Stimulated activated CD8-positive, alpha-beta memory T cell treated with anti-CD3 and anti-CD28 coated beads, Interleukin-15, amount 100 ng/mL, for 1 hour (primary cell): Measurements from ENCODE around the gene LPAR2.

Experiments used
- DNase-seq: peaks from one replicate; pipeline ENCODE4 v3.0.0-alpha.2; 2020; ENCODE audit warnings: low read depth

Gene LPAR2

DNA sequence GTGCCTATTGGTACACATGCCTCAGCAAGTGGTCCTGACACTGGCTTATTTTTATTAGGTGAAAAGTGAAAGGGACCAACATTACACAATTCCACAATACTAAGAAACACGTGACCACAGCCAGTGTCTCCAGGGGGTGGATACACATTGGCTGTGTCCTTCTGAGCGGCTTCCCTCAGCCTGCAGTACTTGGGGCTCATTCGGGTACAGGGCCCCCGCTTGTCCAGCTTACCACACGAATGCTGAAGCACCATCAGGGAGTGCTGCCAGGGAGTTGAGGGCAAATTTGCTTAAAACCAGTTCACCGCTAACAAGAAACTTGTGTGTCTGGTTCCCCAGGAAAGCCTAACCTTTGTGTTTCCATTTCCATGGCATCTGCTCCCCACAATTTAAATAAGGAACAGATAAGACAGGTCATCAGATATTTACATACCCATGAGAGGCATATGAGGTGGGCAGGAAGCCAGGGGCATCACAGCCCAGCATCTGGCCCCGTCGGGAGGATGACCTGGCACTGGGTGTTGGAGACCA, 32.8 kb downstream of the LPAR2 start:
- no peak for DNase-seq

DNA sequence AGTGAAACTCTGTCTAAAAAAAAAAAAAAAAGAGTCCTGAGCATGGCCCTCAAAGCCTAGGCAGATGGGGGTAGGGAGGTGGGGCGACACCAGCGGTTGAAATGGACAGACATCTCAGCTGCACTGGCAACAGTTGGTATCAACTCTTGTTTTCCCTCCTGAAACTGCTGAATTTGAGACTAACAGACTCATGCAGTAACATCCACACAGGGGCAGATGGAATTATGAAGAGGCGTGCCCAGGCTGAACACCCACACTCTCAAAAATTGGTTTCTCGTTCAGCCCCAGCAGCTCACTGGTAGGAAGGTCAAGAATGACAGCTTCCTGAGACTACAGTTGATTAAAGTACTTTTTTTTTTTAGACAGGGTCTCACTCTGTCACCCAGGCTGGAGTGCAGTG, 33.6 kb downstream of the LPAR2 start:
- DNase-seq = no peak

DNA sequence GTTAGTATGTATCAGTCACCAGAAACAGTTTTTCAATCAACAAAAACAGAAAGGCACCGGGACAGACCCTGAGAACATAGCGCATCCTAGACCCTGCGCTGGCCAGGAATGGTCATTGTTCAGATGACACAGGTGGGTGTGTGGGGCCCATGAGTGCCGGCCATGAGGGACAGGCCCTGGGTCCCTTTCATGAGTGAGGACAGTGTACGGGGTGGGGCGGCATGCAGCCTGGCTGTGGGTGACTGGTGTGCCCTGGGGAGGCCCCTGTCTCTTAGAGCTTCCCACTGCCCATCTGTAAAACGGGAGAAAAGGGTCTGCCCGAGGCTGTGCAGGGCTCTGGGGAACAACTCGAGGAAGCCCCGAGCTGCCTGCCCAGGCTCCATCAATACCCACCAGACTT, 35.3 kb downstream of the LPAR2 start:
- DNase-seq = no peak

DNA sequence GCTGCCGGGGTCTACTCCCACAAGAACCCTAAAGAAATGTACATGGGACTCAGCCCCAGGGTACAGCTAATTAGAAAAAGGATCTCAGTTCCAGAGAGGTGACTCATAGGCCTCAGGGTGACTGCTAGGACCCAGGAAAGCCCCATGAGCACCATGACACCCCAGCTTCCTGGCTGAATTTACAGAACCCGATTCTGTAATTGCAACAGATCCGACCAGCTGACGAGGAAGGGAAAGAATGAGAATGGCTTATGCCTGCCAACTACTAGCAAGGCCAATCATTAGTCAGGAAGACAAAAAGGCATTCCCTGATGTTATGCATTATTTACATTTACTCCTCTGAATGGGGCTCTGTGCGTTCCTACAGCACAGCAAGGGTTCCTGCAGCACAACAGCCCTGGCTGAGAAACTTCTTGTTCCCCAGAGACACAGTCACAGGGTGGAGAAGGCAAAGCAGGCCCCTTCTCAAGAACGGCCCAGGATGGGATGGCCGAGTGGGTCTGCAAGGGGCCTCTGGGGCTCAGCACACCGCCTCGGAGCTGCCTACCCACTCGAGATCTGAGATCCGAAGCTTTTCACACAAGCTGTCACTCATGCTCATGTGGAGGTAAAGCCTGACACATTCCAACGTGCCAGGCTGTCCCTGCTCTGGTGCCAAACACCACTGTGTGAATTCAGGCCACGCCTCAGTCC, 36.7 kb downstream of the LPAR2 start:
- no peak for DNase-seq

DNA sequence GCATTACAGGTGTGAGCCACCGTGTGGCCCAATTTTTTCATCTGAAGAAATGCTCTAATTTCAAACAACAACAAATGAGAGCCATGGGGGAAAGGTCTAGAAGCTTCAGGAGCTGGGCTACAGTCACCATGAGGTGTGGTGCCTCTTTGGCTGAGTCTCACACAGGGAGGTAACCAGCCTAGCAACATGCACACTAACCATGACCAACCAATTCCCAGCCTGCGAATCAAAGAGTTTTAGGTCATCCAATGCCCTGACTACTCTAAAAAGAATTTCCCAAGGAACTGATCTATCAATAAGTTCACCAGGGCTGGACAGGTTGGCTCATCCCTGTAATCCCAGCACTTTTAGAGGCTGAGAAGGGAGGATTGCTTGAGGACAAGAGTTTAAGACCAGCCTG, 39.5 kb downstream of the LPAR2 start:
- no peak for DNase-seq

DNA sequence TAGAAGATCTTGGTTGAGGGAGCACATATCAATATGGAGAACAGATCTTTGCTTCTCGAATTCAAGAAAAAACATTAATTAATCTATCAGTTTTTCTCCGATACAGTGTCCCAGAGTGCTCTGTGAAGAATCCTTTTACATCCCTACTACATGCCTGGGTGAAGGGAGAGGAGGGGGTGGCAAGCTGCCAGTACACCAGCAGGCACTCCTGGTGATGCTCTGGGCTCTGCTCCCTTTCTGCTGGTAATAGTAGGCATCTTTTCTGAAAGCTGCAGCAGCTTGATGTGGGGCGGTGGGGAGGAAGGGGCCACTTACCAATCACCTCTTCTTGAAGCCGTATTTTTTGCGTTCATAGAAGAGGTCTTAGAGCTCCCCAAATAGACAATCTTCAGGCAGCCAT, 40.2 kb downstream of the LPAR2 start:
- DNase-seq = no peak

DNA sequence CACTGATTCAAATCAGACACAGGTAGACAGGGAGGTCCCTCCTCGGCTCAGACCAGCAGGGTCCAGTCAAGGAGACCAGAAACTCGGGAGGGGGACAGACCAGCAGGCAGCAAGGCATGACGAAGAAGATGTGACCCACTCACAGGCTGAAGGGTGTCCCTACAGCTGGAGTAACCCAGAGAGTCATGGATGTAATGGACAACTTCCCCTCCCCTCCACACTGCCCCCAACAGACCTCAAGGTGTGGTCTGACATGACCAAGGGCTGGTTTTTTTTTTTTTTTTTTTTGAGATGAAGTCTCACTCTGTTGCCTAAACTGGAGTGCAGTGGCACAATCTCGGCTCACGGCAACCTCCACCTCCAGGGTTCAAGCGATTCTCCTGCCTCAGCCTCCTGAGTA, 43.7 kb downstream of the LPAR2 start:
- DNase-seq = no peak

DNA sequence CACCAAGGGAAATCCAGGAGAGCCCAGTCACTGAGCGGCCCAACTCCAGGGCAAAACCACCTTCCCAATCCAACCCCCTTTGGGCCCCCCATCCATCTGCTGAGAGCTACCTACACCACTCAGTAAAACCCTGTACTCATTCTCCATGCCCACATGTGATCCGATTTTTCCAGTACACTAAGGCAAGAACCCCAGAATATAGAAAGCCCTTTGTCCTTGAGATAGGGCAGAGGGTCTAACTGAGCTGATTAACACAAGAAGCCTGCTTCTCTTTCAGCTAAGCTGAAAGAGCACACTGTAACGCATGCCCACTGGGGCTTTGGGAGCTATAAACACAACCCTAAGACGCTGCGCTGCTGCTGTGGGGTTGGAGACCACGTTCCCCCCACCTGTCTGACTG, 45.5 kb downstream of the LPAR2 start:
- no peak for DNase-seq

DNA sequence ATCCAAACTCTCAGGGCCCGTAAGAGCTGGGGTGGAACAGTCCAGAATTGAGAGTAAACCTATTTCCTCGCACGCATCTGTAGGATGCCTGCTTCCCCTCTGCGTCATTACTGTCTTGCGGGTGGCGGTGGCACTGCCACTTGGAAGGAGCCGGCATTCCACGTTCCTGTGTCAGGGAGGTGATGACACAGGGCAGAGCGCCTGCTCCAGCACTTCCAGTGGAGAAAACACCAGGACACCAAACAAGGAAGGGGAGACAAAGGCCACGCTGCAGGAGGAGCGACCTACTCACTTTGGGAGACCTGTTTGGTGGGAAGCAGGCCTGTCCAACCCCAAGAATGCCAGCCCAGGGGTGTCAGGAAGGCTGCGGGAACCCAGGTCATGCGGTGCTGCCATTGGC, 46.6 kb downstream of the LPAR2 start:
- DNase-seq = no peak

DNA sequence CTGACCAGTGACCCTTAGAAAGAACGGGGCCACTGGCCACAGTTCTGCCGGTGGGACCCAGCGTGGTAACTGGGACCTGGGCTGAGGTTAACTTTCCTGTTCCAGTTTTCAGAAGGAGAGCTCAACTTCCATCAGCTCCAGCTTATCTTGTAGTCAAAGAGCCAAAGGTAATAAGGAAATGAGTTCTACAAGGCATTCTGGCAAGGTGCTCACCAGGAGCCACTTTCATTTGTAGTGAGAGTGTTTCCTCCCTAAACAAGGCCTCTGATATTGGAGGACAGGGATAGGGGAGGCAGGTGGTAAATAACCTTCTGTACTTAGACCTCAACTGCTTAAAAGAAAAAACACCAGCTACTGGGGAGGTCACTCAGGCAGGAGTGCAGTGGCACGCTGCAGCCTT, 47.6 kb downstream of the LPAR2 start:
- no peak for DNase-seq

DNA sequence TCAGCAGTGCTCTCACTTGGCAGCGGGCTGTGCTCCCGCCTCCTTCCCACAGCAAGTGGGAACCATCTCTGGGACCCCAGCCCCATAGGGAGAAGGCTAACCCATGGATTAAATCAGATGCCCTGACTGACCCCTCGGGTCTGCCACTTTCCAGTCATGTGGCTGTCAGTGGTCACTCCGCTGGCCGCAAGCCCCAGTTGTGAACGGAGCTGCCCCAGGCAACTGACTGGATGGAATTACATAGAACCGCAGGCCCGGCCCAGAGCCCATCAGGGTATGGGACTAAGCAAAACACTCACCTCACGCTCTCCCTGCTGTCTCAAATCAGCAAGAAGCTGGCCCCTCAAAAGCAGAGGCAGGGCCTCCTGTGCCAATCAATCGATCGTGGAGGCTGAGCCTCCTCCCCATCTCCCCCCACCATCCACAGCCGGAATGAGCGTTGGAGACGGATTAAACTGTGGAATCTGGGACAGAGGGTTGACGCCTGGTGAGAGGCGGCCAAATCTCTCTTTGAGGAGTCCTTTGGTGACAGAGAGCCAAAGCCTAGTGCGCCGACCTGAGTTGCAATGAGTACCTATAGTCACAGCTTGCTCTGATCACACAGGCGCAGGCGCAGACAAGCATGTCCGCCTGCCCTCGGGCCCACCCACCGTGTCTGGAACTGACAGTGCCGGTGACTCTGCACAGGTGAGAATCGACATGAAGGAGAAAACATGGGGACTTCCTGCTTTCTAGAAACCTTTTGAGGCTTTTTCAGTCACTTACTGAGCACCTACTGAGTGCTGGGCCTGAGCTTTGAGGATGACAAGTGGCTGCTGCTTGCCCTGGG, 48.3 kb downstream of the LPAR2 start:
- DNase-seq = no peak

DNA sequence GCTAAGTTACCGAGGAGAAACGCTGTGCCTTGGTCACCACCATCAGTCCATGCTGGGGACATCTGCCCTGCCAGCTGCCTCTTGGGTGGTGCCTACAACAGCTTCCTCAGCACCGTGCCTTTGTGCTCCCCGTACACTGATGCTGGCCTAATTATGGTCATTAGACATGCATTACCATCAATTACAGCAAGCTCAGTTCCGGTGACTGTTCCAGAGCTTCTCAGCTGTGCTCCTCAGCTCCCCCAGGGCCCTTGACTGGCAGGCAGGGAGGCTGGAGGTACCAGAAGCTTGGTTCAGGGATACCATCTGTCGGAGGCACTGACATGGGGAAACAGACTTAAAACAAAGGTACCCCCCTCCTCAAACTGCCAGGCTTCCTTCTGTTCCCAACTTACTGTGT, 49.8 kb downstream of the LPAR2 start:
- DNase-seq = no peak

DNA sequence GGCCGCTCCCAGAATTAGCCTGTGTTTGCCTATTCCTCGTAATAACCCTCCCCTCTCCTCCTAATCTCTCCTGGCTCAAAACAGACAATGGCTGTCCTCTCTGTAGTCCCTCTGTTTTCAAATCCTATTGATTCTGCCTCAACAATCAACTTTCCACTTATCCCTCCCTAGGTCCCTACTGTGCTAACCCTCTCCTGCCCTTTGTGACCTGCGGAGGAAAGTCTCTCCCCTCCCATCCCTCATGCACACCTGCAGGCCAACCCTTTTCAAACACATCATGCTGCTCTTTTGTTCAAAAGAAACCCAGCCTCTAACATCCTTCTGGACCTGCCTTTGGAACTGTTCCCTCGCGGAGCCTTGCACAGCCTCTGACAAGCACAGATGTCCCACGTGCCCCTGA, 52.6 kb downstream of the LPAR2 start:
- DNase-seq = no peak
